Stimulated activated CD4-positive, alpha-beta T cell treated with anti-CD3 and anti-CD28 coated beads, Interleukin-2, amount 100 ng/mL, for 48 hours (primary cell): ENCODE measurements around the gene MRFAP1L1.
"Not testable (repeated sequence)": the region's sequence is repeated elsewhere in the genome, so short reads cannot be mapped to it uniquely, and the experiment has no call there.

Experiments
- DNase-seq, 2 donors: peaks; one replicate each; pipeline ENCODE4 v3.0.0-alpha.2; 2020

MRFAP1L1 gene

GRCh38 chr4:6686104-6686787 lies 23.4 kb downstream of the MRFAP1L1 start:
- no peak for DNase-seq

GRCh38 chr4:6684656-6685055 lies 25.0 kb downstream of the MRFAP1L1 start:
- DNase-seq, result no peak

- no peak for DNase-seq
Observed at GRCh38 chr4:6682862-6683590, 26.6 kb downstream of the MRFAP1L1 start.

DNA sequence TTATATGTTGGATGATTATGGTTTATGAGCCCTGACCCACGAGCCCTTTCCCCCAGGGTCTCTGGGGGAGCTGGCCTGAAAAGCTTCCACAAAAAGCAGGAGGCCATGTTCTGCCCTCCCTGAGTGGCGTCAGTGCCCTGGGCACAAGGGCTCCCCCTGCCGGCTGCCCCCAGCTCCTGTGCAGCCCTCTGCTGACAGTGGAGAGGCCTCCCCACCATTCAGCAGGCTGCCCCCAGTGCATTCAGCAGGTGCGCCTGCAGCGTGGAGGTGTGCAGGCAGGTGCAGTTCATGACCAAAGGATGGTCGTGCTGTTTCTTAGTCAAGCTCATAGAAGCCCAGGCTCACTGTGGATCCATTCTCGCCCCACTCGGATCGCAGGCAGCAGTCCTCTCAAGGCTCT lies 28.5 kb downstream of the MRFAP1L1 start:
- DNase-seq, result no peak

DNA sequence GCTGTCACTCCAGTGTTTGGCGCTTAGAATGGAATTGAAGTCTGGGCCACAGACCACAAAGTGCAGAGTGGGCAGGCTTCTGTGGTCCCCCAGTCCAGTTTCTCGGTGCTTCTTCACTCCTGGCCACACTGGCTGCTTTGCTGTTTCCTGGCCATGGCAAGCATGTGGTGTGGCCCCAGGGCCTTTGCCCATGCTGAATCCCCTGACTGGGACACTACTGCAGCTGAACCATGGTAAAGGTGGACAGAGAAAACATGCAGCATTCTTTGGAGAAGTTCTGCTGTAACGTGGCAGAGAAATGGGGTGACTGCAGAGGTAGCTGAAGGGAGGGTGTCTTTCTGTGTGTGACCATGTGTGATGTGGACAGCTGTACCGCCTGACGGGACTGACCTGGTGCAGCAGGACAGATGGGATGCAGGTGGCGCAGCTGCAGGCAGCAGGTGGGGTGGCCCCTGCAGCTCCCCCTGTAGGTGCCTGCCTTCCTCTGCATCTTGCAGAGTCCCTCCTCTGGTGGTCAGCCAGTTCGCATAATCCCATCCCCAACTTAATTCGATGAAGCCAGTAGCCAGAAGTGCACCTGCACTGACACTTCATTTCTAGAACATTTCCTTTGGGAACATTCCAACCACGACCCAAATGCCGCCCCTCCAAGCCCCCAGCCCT lies 29.2 kb downstream of the MRFAP1L1 start:
- DNase-seq, result no peak

DNA sequence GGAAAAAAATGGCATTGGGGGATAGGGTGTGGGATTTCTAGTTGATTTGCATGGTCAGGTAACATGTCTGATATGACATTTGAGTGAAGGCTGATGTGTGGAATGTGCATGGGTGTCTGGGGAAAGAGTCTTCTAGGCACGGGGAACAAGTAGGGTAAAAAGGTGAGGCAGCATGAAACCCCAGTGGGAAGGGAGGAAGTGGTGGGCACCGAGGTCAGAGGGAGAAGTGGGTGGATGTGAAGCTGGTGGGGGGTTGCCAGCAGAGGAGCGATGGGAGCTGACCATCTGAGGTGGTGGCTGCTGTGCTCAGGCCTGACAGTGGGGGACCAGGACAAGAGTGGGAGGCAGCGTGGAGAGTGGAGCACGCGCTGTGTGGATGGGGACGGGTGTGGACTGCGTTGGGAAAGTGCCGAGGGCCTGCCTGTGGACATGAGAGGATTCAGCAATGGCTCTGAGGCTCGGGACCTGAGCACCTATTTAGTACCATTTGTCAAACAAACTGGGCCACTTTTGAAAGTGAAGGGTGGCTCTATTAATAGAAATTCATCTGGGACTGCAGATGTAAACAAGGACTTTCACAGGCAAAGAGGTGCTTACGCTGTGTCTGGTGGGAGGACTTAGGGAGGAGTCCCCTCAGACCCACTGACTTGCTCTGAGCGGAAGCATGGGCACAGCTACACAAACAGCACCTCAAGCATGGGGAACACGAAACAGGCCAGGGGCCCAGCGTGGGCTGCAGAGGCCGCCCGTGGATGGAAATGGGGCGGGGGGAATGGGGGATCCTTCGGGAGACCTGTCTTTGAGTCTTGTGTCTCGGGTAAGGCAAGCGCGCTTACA lies 32.7 kb downstream of the MRFAP1L1 start:
- no peak for DNase-seq

GRCh38 chr4:6674500-6675149 lies 35.0 kb downstream of the MRFAP1L1 start:
- peak; percentile 46 to 49 for DNase-seq

DNA sequence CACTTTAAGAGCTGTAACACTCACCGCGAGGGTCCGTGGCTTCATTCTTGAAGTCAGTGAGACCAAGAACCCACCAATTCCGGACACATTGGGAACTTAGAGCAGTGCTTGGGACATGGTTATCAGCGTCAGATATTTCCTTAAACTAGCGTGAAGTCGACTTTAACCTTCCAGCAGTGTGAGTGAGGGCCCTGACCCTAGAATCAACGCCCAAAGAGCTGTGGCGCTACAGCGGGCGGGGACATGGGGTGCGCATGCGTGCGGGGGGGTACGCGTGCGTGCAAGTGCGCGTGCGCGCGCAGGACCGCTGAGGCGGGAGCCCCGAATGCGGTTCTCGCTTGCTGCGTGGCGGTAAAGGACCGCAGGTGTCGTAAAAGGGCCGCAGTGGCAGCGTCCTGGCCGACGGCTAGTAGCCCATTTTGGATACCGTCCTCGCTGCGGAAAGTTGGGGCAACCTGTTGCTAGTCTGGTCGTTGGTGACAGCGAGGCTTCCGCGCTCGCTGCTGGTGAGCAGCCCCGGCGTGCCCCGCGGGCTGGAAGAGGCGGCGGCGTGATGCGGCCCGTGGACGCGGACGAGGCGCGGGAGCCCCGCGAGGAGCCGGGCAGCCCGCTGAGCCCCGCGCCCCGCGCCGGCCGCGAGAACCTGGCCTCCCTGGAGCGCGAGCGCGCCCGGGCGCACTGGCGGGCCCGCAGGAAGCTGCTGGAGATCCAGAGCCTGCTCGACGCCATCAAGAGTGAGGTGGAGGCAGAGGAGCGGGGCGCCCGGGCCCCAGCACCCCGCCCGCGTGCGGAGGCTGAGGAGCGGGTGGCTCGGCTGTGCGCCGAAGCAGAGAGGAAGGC lies 35.8 kb downstream of the MRFAP1L1 start:
- peak; percentile 84 to 90 for DNase-seq

- peak; percentile 41 to 43 for DNase-seq
Observed at GRCh38 chr4:6673191-6673659, 36.4 kb downstream of the MRFAP1L1 start.

- not testable (repeated sequence) for DNase-seq
Observed at GRCh38 chr4:6672541-6673190, 37.0 kb downstream of the MRFAP1L1 start.

- DNase-seq, result no peak
Observed at GRCh38 chr4:6672131-6672530, 37.5 kb downstream of the MRFAP1L1 start.

- no peak for DNase-seq
Observed at GRCh38 chr4:6671648-6672047, 38.0 kb downstream of the MRFAP1L1 start.

DNA sequence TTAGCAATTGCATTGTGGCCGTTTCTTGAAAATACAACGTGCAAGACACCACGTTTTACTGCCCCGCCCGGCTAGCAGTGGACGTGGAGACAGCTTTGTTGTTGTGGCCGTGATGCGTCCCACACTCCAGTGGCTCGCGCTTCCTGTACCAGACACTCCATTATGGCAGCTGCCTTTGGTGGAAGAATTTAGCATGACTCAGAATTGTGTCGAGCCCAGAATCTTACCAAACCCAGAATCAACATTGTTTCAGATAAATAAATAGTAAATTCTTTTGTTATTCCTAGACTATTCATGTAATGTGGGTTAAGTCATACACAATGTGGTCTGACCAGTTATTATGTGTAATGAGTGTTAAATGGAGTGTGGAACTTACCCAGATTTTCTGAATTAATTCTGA lies 41.3 kb downstream of the MRFAP1L1 start:
- DNase-seq, result no peak

GRCh38 chr4:6665320-6665654 lies 44.4 kb downstream of the MRFAP1L1 start:
- no peak for DNase-seq

DNA sequence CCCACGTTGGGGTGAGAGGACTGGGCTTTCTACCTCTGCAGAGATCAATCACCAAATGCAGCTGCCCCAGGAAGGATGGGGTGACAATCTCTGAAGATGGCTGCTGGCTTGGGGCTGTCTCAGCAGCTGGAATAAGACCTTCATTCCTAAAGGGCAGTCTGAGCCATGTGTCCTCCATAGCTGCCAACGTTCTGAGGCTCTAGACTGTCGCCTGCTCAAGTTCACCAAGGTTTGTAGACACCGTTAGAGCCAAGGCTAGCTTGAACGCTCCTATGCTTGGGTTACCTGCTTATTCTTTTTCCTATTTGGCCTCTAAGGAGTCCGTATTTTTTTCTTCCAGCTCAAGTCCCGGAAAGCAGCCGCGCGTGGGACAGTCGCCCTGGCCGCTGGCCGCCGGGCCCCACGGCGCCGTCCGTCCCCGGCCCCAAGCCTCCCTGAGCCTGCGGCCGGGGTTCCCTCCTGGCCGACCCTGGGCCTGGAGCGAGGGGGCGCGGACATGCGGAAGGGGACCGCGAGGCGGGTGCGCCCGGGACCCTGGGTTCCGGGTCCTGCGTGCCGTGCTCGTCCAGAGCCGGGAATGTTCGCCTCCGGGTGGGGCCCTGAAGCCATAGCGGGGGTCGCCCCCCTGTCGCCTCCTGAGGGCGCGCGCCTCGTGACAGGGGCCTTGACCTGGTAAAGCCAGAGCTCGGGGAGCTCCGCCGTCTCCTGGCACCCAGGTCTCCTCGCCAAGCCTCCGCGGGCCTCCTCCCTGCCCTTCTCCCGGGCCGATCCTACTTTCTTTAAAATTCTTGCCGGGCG lies 45.9 kb downstream of the MRFAP1L1 start:
- DNase-seq, result no peak

GRCh38 chr4:6662591-6662990 lies 47.1 kb downstream of the MRFAP1L1 start:
- no peak for DNase-seq

GRCh38 chr4:6660430-6660829 lies 49.2 kb downstream of the MRFAP1L1 start:
- DNase-seq, result no peak

- no peak for DNase-seq
Observed at GRCh38 chr4:6659897-6660296, 49.8 kb downstream of the MRFAP1L1 start.

- DNase-seq, result peak; percentile 32 to 39
Observed at GRCh38 chr4:6658597-6659075, 51.0 kb downstream of the MRFAP1L1 start.

DNA sequence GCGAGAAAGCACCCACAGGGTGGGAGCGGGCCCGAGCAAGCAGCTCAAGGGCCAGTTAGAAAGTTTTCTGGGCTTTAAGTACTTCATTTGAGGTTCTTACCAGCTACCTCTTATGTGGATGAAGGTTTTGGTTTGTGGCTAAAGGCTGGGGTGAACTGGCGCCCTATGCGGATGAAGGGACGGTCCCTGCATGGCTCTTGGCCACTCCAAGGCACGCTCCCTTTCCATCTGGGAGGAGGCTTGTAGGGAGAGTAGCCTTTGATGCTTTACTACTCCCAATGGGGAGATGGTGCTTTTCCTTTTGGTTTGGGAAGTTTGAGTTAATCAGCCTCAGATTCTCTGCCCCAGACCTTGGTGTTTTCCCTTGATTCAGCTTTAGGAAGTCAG lies 51.5 kb downstream of the MRFAP1L1 start:
- DNase-seq, result no peak
